Skeletal muscle tissue (tissue), 4 donors: ENCODE data around the gene KLHL29. TPM values are rescaled to one million over a fixed set of nuclear protein-coding genes. Genes with fewer than 3 reads are reported as not detected.

Experiments
- H3K27ac ChIP-seq: one replicate; pipeline ENCODE4 v1.7.0; 2013; ENCODE audit warnings: mild to moderate bottlenecking, low read depth, low read length, inconsistent platforms
- H3K27me3 ChIP-seq, 3 donors: one replicate each; pipeline ENCODE4 v1.7.0; 2013; ENCODE audit warnings: low read length in 3 of 3; ENCODE audit not compliant: control insufficient read depth in 3 of 3, insufficient read depth in 3 of 3
- H3K36me3 ChIP-seq, 3 donors: one replicate each; pipeline ENCODE4 v1.7.0; 2013; ENCODE audit warnings: low read length in 3 of 3; ENCODE audit not compliant: control insufficient read depth in 3 of 3, insufficient read depth in 3 of 3
- H3K4me1 ChIP-seq, 3 donors: one replicate each; pipeline ENCODE4 v1.7.0; 2013; ENCODE audit warnings: low read length in 3 of 3, mild to moderate bottlenecking in 3 of 3; ENCODE audit not compliant: control insufficient read depth in 3 of 3, insufficient read depth in 3 of 3
- H3K4me3 ChIP-seq, 3 donors: one replicate each; pipeline ENCODE4 v1.7.0; 2013; ENCODE audit warnings: low read length in 3 of 3
- H3K9ac ChIP-seq, 3 donors: one replicate each; pipeline ENCODE4 v1.7.0; 2013; ENCODE audit warnings: low read length in 3 of 3, mild to moderate bottlenecking in 3 of 3, moderate library complexity in 2 of 3, low read depth in 1 of 3
- H3K9me3 ChIP-seq, 3 donors: one replicate each; pipeline ENCODE4 v1.7.0; 2013; ENCODE audit warnings: low read length in 3 of 3; ENCODE audit not compliant: control insufficient read depth in 3 of 3
- total RNA-seq: library from RNA; depleted of rRNA; stranded (reverse); fragments of >200 nt; gene quantifications from one replicate; pipeline ENCODE4 v1.2.3, GENCODE V29; 2014
- donor health status: Osteomylitis.

KLHL29 gene
- total RNA-seq, 1 donor from 2014 or later = 3.7 TPM

DNA sequence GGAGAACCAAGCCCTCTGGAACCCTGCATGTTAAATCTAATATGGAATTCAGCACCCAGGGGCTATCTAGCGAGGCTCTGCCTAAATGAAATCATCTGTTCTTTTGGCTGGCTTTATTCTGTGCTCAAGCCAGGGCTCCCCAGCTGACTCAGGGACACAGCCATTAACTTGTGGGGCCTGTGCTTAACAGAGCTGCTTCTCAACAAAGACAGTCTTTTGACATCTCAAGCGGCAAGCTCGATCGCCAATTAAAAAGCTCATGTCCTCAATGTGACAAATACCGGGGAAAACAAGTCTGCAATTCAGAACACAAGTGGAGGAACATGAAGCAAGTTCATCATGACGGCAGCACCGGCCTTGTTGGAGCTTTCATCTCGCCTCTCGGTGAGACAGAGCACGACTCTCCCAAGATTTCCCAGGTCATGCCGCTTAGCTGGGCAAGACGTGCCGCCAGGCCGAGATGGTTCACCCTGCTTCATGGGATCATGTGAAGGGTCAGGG, 64.9 kb downstream of the KLHL29 start:
- Histone ChIP-seq H3K27ac (no peak overlapping the region), H3K36me3 (no peaks in the 10 kb centered on the region), H3K27me3 (no peaks in the 10 kb centered on the region), H3K4me1 (peaks cover 0 to 7% (median 3%) of the 10 kb centered on the region in 3 donors), H3K9me3 (no peaks in the 10 kb centered on the region), H3K9ac (no peak overlapping the region), H3K4me3 (no peak overlapping the region)

- H3K4me1 ChIP-seq = peaks cover 0 to 7% (median 3%) of the 10 kb centered on the region in 3 donors
- H3K4me3 ChIP-seq = no peak overlapping the region
- no peaks in the 10 kb centered on the region for H3K9me3 ChIP-seq
- no peaks in the 10 kb centered on the region for H3K27me3 ChIP-seq
- H3K9ac ChIP-seq = no peak overlapping the region
- H3K27ac ChIP-seq = no peak overlapping the region
- no peaks in the 10 kb centered on the region for H3K36me3 ChIP-seq
These were observed 67.4 kb downstream of the KLHL29 start for GRCh38 chr2:23452372-23452771.

DNA sequence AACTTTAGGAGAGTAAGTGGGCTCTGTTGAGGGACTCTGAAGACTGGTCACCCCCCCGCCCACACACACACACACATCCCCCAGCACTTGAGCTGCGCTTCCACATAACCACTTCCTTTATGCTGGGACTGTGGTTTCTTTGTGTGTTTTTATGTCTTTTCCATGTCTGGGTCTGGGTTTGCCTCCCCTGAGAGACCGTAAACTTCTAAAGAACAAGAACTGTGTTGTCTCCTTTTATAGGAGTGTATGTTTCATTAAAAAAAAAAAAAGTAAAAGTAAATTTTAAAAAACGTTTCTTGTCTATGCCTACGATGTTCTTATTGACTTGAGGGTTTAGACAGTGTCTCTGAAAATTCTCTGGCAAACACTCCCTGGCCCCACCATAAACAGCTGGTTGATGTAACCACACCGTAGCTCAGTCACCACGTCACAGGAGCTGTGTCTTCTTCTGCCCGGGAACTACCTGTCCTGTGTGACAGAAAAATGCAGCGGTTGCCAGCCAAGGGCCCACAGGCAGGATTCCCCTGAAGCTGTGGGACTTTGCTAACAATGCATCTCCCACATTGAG, 68.0 kb downstream of the KLHL29 start:
- H3K27me3 ChIP-seq = no peaks in the 10 kb centered on the region
- H3K4me1 ChIP-seq = peaks cover 0 to 7% (median 3%) of the 10 kb centered on the region in 3 donors
- H3K9me3 ChIP-seq = no peaks in the 10 kb centered on the region
- no peak overlapping the region for H3K9ac ChIP-seq
- H3K27ac ChIP-seq = no peak overlapping the region
- H3K36me3 ChIP-seq = no peaks in the 10 kb centered on the region
- H3K4me3 ChIP-seq = no peak overlapping the region

- no peak overlapping the region for H3K9ac ChIP-seq
- H3K9me3 ChIP-seq = no peaks in the 10 kb centered on the region
- no peak overlapping the region for H3K4me3 ChIP-seq
- H3K27ac ChIP-seq = no peak overlapping the region
- peaks cover 0 to 7% (median 3%) of the 10 kb centered on the region in 3 donors for H3K4me1 ChIP-seq
- no peaks in the 10 kb centered on the region for H3K27me3 ChIP-seq
- H3K36me3 ChIP-seq = no peaks in the 10 kb centered on the region
These were observed 68.5 kb downstream of the KLHL29 start for GRCh38 chr2:23453432-23453831.

GRCh38 chr2:23453836-23454460, 69.0 kb downstream of the KLHL29 start:
- Histone ChIP-seq H3K4me1 (peaks cover 0 to 4% (median 3%) of the 10 kb centered on the region in 3 donors), H3K36me3 (no peaks in the 10 kb centered on the region), H3K9me3 (no peaks in the 10 kb centered on the region), H3K4me3 (no peak overlapping the region), H3K9ac (no peak overlapping the region), H3K27ac (no peak overlapping the region), H3K27me3 (no peaks in the 10 kb centered on the region)

DNA sequence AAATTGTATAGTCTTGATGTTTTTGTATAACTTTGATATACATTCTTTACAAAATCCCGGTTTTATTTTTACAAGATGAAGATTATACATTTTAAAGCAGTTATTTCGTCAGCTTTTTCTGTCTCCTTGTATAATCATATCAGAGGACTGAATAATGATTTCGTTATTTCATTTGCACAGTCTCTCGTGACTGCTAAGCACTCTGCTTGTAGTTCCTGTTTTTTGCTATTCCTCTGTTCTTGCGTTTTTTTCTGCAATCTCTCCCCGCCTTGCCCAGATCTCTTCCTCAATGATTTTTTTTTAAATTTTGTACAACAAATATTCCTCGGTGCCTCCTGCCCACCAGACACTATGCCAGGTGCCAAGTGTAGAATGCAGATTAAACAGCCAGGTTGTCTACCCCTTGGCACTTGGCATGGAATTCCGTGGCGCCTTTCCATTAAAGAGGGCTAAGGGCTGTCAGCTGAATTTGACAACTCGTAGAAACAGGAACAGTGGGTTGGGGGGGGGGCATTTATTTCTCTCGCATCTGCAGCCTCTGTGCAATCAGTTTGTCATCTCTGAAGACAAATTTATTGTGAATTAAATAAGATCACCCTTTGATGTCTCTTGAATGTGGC, 69.6 kb downstream of the KLHL29 start:
- peaks cover 0 to 4% (median under 1%) of the 10 kb centered on the region in 3 donors for H3K4me1 ChIP-seq
- no peaks in the 10 kb centered on the region for H3K36me3 ChIP-seq
- no peak overlapping the region for H3K9ac ChIP-seq
- no peaks in the 10 kb centered on the region for H3K27me3 ChIP-seq
- H3K4me3 ChIP-seq = no peak overlapping the region
- no peaks in the 10 kb centered on the region for H3K9me3 ChIP-seq
- no peak overlapping the region for H3K27ac ChIP-seq

DNA sequence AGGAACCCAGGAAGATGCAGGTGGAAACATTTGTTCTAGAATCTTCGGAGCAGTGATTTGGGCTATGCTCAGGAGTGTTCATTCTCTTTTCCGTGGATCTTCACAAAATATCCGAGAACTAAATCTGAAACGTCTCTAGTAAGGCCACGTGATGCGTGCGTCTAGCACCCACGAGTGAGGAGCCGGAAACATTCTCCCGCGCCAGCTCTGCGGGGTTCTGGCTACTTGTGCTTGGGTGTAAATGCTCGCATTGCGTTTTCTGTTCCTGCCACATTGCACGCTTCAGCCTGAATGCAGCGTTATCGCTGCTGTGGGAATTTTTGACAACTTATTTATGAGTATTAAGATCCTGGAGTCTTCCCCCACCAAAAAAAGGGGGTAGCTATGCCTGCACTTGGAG, 71.4 kb downstream of the KLHL29 start:
- Histone ChIP-seq H3K27me3 (no peaks in the 10 kb centered on the region), H3K36me3 (no peaks in the 10 kb centered on the region), H3K9ac (no peak overlapping the region), H3K4me3 (no peak overlapping the region), H3K9me3 (no peaks in the 10 kb centered on the region), H3K4me1 (peaks cover 0 to 4% (median 0%) of the 10 kb centered on the region in 3 donors), H3K27ac (no peak overlapping the region)

- H3K9ac ChIP-seq = no peak overlapping the region
- H3K4me1 ChIP-seq = peaks cover 0 to 4% (median 0%) of the 10 kb centered on the region in 3 donors
- H3K9me3 ChIP-seq = no peaks in the 10 kb centered on the region
- no peaks in the 10 kb centered on the region for H3K36me3 ChIP-seq
- no peaks in the 10 kb centered on the region for H3K27me3 ChIP-seq
- no peak overlapping the region for H3K4me3 ChIP-seq
- H3K27ac ChIP-seq = no peak overlapping the region
These were observed 72.1 kb downstream of the KLHL29 start for GRCh38 chr2:23456881-23457760.

DNA sequence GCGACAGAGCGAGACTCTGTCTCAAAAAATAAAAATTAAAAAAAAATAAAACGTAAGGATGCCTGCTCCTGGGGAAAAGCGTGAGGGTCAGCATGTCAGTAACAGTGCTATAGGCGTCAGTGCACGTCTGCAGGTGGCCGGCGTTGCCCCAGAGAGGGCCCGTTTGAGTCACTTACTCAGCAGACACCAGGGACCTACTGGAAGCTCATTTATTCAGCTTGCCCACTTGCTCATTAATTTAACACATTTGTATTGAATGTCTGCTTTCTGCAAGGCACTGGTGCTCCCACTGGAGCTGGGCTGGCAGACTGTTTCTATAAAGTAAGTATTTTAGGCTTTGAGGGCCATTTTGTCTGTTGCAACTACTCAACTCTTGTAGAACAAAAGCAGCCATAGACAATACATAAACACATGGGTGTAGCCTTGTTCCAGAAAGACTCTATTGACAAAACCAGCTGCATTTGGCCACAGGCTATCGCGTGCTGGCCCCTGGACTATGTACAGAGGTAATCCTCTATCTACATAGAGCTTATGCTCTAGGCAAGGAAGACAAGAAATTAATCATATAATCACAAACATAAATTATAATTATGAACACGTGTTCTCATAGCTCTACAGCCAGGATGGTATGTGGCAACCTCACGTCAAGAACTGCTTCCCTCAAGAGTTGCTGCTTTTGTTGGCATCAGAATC, 73.2 kb downstream of the KLHL29 start:
- no peaks in the 10 kb centered on the region for H3K9me3 ChIP-seq

More for the DNA sequence above, 73.2 kb downstream of the KLHL29 start:
- Histone ChIP-seq H3K4me1 (peaks cover 0 to 3% (median 0%) of the 10 kb centered on the region in 3 donors), H3K4me3 (no peak overlapping the region), H3K9ac (no peak overlapping the region), H3K27ac (no peak overlapping the region), H3K27me3 (no peaks in the 10 kb centered on the region), H3K36me3 (no peaks in the 10 kb centered on the region)
